Hematopoietic multipotent progenitor cell treated with erythropoietin and hydrocortisone succinate and interleukin-3 and kit ligand, for 4 days (in vitro differentiated cells): ENCODE data around the gene SUN5.
"Not testable (repeated sequence)": the region's sequence is repeated elsewhere in the genome, so short reads cannot be mapped to it uniquely, and the experiment has no call there.

ENCODE experiments used
- DNase-seq: peaks from one replicate; pipeline ENCODE4 v3.0.0-alpha.2; 2015

SUN5 gene

DNA sequence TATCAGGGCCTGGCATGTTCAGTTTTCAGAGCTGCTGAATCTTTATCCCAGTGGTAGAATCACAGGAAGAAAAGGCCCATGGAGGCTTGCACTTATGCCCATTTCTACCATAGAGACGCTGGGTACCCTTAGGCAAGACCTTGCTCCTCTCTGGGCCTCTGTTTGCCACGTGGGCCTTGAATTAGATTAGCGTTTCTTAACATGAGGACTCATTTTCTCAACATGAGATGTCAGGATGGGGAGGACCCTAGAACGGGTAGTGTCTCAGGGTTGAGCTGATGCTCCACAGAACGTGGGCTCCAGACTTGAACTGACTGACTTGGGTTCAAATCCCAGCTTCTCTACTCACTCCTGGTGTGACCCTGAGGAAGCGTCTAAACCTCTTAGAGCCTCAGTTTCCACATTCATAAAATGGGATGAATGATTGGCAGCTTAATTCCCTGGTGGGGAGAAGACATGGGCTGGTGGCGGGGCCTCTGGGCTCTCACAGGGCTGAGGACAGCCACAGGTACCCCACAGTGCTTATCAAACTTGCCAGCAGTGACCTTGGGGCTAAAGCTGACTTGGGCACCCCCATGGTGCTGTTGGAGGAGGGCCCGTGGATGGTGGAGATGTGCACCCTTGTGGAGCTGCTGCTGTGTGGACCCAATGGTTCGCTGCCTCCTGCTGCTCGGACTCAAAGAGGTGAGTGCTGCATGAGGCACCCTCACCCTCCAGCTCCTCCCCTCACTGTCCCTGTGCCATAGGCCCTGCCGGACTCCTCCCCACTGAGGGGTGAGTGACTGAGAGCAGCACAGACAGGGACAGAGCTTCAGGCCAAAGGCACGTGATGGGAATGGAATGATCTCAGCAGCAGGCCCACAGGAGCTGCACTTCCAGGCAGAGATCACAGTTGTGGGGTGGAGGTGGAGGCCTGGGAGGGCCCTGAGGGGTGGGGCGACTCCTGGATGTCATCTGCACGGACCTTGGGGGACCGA lies 28.2 kb downstream of the SUN5 start:
- no peak for DNase-seq

DNA sequence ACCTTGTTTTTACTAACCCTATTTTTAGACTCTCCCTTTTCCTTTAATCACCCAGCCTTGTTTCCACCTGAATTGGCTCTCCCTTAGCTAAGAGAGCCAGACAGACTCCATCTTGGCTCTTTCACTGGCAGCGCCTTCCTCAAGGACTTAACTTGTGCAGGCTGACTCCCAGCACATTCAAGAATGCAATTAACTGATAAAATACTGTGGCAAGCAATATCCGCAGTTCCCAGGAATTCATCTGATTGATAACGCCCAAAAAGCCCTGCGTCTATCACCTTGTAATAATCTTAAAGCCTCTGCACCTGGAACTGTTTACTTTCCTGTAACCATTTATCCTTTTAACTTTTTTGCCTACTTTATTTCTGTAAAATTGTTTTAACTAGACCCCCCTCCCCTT lies 29.1 kb downstream of the SUN5 start:
- DNase-seq = not testable (repeated sequence)

DNA sequence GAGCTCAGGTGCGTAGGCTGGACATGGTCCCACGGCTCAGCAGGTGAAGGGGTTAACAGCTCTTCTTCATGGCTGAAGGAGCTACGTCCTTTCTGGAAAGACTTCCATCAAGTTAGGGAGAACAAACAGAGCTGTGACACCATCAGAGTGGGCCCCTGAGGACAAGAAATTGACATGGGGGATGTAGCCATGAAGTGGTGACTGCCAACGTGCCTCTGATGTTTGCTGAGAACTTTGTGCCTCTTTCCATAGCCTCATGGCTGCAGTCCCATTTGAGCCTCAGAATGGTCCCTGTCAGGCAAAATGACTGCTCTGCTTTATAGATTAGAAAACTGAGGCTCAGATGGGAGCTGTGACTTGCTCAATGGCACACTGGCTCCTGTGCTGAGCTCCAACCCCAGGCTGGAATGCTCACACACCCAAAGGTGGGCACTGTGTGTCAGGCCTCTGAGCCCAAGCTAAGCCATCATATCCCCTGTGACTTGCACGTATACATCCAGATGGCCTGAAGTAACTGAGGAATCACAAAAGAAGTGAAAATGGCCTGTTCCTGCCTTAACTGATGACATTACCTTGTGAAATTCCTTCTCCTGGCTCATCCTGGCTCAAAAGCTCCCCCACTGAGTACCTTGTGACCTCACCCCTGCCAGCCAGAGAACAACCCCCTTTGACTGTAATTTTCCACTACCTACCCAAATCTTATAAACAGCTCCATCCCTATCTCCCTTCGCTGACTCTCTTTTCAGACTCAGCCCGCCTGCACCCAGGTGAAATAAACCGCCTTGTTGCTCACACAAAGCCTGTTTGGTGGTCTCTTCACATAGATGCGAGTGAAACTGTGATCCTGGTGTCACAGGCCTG lies 29.8 kb downstream of the SUN5 start:
- not testable (repeated sequence) for DNase-seq

DNA sequence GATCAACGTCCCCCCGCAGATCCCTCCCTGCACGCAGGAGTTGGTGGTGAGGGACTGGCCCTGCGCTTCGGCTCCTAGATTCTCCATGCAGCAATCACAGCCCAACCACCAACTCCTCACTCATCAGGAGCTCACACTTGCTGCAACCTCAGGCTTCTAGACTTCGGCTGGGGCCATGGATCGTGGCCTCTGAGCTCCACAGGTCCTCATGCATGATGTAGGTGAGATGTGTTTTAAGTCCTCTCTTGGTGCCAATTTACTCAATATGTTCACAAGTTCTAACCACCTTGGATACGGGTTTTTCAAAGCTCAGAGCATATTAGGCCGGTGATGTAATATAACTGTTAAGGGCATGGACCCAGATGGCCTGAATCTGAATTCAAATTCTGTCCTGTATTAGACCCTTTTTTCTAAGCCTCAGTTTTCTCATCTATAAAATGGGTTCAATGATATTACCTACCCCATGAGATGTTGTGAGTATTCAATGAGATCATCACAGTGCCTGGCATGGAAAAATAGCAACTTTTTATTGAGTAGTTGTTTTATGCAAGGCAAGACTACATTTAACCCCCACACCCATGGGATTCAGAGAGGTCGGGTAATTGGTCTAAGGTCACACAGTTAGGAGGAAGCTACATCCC lies 31.0 kb downstream of the SUN5 start:
- no peak for DNase-seq

DNA sequence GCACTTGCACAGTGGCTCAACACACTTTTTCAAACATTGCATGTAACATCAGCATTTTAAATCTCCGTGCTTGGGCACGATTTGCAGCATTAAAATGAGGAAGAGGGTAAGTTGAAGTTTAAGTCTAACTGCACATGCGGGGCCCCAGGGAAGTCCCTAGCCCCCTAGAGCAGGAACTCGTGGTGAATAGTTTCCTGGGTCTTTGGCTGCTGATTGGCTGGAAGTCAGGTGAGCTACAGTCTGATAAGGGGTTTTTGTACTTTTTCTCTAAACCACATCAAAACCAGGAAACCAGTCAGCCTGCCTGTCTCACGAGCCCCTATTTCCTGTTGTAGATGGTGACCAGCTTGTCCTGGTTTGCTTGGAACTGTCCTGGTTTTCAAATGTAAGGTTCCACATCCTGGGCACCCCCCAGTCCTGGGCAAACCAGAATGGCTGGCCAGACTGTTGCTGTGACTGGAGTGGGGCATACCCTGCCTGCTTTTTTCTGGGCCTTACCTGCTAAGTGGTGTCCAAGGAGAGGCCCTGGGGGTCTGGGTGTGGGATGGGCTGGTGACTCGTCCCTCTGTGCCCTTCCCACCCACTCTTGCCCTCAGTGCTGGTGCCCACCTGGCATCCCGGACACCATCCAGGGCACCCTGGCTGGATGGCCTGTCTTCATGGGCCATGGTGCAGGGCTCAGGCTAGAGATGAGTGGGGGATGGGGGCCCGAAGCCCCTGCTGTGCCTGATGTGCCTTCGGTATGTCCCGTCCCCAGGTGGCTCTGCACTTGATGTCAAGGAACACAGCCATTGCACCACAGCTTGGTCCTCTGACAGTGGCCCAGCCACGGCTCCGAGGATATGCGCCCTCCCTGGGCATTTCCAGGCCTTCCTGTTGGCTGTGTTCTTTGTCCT lies 31.8 kb downstream of the SUN5 start:
- peak; percentile 98 for DNase-seq

DNA sequence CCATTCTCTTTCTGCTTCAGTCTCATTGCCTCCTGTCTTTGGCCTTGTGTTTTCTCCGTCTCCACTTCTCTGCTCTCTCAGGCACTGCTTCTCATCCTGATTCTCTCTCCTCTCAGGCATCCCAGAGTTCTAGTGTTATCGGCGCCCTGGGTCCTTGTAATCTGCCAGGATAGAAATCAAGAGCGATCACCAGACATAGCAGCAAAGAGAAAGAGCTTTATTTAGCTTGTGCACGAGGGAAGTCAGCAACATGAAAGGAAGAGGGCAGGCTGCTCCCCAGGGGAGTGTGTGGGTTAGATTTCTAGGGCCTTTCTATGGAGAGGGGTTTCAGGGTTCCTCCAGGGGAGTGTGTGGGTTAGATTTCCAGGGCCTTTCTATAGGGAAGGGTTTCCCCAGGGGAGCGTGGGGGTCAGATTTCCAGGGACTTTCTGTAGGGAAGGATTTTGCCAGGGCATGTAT lies 32.5 kb downstream of the SUN5 start:
- peak; percentile 52 for DNase-seq

DNA sequence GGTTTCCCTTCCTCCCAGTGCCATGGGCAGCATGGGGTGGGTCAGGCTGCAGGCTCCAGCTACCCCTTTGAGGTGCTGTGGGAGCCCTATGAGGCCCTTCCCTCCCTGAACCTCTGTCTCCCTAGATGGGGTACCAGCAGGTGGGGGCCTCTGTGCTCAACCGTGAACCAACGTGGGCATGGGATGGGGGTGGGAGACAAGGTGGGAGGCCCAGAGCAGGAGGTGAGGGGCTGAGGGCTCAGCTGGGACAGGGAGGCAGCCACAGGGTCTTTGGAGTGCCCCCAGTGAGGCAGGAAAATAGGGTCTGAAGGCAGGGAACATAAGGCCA lies 33.3 kb downstream of the SUN5 start:
- no peak for DNase-seq

DNA sequence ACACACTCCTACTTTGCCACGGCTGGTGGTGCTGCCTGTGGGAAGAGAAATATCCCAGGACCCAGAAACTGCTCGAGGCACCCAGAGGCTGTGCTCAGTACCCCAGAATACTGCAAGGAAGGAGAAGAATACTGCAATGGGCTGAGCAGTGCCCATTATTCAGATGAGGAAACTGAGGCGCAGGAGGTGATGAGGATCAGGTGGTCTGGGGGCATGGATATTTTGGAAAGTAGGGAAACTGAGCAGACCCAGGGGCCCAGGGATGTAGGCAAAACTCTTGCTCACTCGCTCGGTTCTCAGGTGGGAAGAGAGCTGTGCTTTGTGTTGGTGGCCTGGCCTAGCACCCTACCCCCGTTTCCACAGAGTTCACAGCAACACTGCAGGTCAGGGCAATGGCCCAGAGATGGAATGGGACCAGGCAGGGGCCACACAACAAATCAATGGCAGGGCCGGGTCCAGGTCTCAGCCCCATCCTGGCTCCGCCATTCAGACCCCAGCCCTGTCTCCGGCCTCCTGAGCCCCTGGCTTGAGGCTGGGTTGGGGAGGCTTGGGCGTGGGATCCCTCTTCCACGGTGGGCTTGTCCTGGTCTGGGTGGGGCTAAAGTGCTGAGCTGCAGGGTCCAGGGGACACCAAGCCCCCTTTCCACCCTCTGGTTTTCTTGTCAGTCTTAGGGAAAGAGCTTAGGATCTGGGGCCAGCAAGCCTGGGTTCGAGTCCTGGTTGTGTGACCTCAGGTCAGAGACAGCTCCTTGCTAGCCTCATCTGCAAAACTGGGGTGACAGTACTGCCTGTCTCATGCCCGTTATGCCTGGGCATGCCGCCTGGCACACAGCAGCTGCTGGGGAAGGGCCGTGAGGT lies 33.9 kb downstream of the SUN5 start:
- DNase-seq = no peak

DNA sequence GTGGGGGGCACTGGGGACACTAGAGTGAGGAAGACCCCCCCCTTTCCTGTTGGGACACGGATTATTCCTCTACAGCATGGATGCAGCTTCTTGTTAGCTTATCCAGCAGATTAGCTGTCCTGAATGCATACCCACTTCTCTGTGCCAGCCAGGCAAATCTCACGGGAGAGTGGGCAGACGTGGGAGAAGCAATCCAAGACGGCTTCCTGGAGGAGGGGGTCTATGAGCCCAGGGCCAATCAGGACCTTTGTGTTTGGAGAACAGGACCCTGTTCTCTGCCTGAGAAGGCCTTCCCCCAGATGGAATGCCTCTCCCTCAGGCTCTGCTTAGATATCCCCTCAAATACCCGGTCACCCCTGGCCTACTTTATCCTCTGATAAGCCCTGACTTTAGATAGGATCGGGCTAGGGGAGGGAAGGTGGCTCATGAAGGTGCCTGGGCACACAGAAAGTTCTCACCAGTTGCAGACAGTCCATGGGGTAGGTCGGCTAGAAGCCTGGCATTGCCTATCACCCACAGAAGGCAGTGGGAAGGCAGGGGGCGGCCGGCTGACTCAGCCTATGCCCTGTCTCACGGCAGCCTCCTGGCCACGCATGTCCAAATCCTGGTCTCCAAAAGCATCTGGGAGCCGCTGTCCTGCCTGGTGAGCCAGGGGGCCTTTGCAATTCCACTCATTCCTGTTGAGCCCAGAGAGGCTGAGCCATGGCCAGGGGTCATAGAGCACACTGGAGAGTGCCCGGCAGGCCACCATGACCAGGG lies 34.7 kb downstream of the SUN5 start:
- no peak for DNase-seq

DNA sequence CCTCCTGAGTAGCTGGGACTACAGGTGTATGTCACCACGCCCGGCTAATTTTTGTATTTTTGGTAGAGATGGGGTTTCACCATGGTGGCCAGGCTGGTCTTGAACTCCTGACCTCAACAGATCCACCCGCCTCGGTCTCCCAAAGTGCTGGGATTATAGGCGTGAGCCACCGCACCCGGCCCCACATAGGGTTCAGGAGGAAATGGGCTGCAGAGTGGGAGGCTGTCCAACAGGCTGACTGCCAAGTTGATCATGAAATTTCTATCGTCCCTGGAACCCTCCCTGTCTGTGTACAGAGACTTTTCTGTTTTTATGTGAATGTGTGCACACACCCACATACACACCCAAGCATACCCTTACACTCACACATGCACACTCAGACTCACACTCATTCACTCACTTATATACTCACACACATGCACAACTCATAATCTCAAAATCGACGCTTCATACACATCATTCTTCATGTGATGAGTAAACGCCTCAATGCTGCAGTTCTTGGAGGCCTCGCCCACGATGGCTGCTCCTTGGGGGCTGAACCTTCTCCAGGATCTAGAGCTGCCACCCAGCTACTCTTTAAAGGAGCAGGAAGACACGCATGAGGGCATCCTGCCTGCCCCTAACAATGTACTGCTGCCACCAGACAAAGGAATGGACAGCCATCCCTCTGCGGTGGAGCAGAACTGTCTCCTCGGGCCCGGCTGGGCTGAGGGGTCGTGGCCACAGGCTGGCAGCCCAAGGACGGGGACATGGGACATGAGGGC lies 35.6 kb downstream of the SUN5 start:
- peak; percentile 40 for DNase-seq

DNA sequence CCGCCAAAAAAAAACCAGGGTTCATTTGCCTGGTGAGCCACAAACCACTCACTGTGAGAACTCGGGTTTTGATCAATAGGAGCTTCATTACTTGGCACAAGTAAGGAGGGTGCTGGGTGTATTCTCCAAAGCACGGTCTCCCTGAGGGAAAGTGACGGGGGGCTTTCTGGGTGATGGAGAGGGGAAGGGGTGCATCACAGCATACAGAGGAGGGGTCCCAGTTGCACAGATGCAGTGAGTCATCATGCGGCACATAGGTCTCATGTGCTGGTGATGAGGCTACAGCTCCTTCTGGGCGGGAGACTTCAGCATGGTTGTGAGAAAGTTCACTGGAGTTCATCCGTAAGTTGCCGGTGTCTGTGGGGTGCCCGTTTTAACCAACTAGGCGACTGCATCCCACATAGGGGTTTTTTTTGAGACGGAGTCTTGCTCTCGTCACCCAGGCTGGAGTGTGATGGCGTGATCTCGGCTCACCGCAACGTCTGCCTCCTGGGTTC lies 36.2 kb downstream of the SUN5 start:
- DNase-seq = no peak

DNA sequence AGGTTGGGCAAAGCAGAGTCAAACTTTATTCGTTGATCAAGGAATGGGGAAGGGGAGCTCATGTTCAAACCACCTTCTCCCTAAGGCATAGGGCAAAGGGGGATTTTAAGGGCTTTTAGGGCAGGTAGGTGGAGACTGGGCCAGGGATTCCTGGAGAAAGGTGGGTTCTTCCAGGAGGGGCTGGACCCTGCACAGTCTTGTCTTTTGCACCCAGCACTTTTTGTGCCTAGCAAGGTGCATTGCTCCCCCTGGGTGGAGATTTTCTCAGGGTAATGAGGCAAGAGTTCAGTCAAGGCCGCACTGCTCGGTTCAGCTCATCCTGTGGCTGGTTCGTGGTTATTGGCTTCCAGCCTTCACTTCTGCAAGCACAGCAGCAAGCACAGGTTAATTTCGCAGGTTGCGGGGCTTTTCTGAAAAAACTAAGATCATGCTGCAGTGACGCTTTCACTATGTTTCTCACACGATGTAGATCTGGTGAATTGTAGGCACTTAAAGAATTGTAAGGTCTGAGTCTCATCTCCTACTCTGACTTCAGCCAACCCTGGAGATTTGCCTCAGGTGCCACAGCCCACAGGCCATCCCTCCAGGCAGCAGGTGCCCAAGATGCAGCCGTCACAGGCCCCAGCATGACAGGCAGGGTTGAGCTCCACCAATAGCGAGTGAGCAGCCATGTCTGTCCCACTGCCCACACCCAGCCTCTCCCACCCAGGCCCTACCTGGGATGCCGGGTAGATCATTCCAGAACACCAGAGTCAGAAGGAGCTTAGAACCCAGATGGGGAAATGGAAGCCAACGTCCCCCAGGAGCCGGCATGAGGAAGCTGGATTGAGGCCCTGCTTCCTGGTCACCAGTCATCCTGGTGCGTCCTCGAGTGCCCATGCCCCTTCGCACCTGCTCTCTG lies 37.1 kb downstream of the SUN5 start:
- DNase-seq = peak; percentile 53

DNA sequence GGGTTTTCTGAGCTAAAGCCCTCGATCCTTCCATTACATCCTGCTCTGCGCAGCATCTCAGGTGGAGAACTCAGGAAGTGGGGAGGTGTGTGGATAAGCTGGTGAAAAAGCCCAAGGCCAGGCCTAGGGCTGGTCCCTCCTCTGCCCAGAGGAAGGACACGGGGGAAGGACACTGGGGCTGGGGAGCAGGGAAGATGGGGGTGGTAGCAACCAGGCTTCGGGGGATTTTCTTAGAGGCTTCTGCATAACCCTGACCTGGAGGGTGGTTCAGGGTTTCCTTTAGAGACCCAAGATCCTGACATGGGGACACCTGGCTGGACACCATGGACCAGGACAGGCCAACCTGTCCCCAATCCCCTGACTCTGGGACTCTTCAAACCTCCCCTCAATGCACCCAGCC lies 37.9 kb downstream of the SUN5 start:
- no peak for DNase-seq

DNA sequence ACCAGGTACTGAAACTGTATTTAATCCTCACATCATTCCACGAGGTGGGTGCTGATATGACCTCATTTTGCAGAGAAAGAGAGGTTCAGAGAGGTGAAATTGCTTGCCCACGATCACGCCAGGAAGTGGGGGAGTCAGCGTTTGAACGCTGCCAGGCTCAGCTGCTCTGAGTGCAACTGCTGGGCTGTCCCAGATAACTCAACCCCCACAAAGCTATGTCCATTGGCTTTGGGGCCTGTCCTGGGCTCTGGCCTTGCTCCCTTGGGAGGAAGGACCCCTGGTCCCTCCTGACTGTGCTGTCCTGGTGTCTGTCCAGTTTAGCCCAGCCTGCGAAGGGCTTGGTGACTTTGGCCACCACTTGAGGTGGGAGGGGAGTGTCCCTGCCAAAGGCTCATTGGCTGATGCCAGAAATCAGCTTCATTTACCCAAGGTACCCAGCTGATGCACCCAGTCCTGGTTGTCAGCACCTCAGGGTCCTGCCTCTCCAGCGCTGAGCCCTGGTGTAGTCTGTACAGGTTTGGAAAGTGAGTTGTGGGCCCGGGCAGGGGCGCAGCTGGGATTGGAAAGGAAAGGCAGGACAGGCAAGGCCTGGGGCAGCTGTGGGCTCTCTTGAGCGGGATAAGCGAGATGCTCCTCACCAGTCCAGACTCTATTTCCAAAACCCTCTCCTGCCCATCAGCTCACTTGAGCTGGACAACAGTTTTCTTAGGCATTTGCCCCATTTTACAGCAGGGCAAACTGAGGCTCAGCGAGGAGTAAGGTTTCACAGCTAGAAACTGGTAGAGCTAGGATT lies 38.5 kb downstream of the SUN5 start:
- DNase-seq = peak; percentile 35

DNA sequence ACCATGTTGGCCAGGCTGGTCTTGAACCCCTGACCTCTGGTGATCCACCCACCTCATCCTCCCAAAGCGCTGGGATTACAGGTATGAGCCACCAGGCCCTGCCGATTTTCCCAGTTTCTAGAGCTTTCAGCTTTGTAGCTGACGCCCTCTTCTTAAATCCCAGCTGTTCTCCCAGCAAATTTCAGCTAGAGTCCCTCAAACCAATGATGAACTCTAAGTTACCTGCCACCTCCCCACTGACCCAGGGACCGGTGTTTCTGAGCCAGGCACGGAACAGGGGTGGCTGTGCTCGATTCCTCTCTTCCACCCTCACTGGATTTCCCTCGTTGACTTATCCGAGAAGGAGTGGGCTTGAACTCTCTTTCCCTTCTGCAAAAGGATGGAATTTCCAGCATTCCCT lies 39.1 kb downstream of the SUN5 start:
- no peak for DNase-seq

DNA sequence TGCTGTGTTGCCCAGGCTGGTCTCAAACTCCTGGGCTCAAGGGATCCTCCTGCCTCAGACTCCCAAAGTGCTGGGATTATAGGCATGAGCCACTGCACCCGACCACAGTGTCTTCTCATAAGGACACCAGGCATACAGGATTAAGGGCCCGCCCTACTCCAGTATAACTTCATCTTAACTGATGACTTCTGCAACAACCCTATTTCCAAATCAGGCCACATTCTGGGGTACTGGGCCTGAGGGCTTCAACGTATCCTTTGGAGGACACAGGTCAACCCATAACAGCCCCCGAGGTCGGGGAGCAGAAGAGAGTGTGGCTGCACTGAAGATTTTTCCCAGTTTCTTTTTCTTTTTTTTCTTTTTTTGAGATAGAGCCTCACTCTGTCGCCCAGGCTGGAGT lies 39.7 kb downstream of the SUN5 start:
- DNase-seq = no peak

DNA sequence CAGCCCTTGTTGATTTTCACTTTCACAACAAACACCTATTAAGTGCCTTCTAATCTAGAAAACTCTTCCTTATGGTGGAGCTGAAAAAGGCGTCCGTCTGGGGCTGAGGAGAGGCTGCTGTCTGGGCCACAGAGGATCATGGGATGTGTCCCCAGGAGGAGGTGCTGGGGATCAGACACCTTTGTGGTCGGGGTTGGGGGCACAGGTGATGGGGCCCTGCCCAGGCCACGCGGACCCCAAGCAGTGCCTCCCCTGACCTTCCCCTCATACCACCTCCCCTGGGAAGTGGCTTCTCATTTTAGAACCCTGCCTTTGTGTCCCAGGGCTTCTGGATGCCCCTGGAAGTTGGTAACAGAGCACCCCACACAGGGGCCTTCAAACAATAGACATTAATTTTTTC lies 41.1 kb downstream of the SUN5 start:
- no peak for DNase-seq

DNA sequence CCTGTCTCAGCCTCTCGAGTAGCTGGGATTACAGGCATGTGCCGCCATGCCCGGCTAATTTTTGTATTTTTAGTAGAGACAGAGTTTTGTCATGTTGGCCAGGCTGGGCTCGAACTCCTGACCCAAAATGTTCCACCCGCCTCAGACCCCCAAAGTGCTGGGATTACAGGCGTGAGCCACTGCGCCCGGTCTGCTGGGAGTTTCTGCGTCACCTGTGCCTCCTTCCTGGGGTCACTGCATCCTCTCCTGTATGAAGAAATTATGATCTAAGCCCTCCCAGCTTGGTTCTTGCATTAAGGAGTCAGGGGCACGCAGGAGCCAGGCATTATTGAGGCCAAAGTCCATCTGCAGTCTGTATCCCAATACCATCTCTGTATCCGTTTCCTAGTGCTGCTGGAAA lies 41.6 kb downstream of the SUN5 start:
- DNase-seq = not testable (repeated sequence)
